Measurements from ENCODE around the gene MUSK.
"Not testable (repeated sequence)": the region's sequence is repeated elsewhere in the genome, so short reads cannot be mapped to it uniquely, and the experiment has no call there.

MUSK gene

DNA sequence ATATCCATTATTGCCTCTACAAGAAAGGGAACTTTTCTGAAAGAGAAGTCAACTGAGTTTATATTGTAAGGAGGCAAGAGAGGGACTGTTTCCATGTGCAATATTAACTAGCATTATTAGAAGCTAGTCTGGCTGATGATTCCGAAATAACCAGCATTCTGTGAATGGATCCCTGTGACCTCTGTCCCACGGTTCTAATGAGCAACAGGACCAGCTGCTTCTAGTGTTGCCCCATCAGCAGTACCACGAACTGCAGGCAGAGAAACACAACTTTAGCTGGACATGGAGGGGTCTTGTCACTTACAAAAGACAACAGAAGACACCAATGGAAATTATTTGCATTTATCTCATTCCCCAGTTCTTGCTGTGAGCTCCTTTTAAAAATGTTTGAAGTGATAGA is 95.4 kb downstream of the MUSK start:
- DNase-seq = no peak

DNA sequence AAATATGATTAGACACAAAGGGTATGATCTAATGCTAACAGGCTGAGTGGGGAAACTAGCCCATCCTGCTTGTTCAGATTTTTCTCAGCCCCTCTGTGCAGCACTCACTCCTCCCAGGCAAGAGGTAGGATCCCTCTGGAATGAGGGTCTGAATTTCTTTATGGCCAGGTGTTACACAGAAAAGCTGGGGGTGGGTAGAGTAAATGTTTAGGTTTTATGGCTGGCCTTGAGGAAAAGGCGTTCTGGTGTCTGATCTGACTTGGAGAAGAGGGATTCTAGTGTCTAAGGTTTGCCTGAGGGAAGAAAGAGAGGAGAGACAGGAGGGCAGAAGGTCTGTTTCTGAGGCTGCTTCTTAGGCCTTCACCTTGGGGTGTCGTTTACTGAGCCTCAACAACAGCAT is 97.3 kb downstream of the MUSK start:
- DNase-seq = no peak

DNA sequence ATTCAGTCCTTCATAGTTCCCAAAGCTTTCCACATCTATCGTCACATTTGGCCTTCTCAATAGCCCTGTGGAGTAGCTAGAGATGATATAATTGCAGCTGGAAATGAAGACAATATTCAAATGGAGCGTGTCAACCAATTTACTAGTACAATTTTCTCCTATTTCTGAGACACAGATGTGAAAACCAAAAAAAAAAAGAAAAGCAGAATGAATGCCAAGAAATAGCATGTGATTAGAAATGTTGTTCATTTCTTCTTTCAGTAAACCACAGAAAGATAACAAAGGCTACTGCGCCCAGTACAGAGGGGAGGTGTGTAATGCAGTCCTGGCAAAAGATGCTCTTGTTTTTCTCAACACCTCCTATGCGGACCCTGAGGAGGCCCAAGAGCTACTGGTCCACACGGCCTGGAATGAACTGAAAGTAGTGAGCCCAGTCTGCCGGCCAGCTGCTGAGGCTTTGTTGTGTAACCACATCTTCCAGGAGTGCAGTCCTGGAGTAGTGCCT is 99.0 kb downstream of the MUSK start:
- no peak for DNase-seq

DNA sequence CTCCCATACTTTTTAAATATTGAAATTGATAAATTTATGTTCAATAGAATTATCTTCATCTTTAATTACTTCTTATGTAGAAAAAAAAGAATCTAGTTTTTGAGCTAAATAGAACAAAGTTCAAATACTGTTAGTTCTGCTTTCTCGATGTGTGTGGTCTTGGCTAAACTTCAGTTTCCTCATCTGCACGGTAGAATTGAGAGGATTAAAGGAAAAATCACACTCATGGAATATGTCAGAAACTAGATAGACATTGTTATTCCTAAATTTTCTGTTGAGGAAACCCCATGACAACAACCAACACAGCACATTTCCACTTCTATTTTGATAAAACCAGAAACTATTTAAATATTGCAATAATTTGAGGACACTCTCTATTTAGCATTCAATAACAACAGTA is 100.3 kb downstream of the MUSK start:
- peak; percentile 24 to 30 for DNase-seq

DNA sequence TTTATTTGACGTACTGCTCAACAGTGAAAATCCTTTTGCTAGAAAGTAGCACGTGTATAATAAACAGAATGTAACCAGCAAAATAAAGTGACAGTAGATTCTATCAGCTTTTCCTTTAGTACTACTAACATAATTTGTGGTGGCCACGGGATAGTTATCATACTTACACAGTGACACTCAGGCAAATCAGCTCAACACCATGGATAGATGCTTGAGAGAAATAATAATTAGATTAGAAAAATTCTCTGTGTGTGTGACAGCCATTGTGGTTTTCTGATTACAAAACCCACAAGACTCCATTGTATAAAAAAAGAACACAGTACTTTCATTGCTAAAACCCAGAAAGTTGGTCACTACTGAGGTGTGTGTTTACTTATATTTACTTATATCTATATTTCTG is 101.1 kb downstream of the MUSK start:
- no peak for DNase-seq

DNA sequence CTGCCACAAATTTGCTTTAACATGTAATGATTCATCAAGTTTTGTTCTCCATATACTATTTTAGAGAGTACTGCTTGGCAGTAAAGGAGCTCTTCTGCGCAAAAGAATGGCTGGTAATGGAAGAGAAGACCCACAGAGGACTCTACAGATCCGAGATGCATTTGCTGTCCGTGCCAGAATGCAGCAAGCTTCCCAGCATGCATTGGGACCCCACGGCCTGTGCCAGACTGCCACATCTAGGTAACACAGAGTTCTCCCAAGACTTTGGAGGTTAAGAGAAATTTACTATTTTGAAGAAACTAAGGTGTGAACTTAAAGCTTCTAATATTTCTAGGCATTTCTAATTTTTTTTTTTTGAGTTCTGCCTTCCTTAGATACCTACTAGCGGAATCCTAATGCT is 107.1 kb downstream of the MUSK start:
- DNase-seq = no peak

DNA sequence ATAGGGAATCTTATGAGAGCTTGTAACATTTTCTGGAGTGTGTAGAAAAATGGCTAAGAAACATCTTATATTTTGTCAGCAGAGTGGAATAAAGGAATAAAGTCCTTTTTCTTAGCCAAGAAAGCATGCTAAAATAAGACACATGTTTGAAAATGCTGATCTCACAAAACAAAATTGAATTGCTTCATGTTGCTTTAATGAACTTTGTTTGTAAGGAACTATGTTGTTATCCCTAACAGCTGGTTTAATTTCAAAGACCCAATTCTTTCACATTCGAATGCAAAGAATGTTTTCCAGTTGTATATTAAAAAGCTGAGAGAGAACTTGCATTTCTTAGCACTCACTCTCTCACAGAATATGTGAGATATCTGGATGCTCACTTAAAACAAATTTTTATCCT is 107.6 kb downstream of the MUSK start:
- DNase-seq = no peak

- peak; percentile 36 to 42 for DNase-seq
These were observed 108.7 kb downstream of the MUSK start for GRCh38 chr9:110777196-110777875.

DNA sequence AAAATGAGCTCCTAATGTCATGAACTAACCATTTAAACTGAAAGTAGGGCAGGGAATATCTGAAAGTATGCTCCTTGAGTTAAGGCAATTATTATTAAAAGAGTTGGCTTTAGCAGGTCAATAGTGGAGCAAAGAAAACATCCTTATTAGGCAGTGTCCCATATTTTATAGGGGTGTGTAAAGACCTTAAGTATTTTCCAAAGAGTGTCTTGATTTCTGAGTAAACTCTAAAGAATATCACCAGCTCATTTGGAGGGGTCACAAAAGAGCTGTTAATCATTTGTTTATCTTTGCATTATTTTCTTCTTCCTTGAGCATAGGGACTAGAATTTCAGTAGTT is 109.3 kb downstream of the MUSK start:
- DNase-seq = no peak

- DNase-seq = no peak
These were observed 114.1 kb downstream of the MUSK start for GRCh38 chr9:110782701-110783100.

- no peak for DNase-seq
These were observed 115.7 kb downstream of the MUSK start for GRCh38 chr9:110784309-110784708.

- DNase-seq = no peak
These were observed 116.6 kb downstream of the MUSK start for GRCh38 chr9:110785166-110785565.

GRCh38 chr9:110788396-110788795 is 119.8 kb downstream of the MUSK start:
- not testable (repeated sequence) for DNase-seq

DNA sequence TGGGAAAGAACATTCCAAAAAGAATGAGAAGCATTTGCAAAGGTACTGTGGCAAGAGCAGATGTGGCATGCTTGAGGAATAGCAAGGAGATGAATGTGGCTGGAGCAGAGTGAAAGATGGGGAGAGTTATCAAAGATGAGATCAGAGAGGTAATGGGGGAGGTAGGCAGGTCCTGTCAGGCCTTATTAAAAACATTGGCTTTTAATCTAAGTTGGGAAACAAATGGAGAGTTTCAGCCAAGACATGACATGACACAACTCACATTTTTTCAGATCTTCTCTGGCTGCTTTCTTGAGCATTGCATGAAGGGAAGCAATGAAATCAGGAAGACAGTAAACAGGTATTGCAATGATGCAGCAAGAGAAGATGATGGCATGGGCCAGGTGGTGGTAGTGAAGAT is 120.3 kb downstream of the MUSK start:
- no peak for DNase-seq

DNA sequence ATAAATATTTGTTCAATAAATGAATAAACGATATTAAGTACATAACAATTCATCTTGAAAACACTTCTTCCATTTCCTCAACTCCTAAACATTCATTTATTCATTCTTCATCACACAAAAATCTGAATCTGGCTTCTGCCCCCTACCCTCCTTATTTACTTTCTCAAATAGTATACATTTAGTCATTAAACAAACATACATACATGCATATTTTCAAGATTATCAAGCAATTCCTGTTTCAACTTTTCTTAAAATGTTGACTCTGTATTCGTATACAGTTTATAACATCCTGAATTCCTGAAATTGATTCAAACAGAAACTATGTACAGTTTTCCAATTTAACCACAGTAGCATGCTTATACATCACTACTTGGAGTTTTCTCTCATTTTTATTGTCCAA is 129.0 kb downstream of the MUSK start:
- DNase-seq = no peak

- no peak for DNase-seq
These were observed 130.8 kb downstream of the MUSK start for GRCh38 chr9:110799396-110799795.

GRCh38 chr9:110801426-110801825 is 132.8 kb downstream of the MUSK start:
- peak in 1 of 2 experiments; percentile 14 for DNase-seq

DNA sequence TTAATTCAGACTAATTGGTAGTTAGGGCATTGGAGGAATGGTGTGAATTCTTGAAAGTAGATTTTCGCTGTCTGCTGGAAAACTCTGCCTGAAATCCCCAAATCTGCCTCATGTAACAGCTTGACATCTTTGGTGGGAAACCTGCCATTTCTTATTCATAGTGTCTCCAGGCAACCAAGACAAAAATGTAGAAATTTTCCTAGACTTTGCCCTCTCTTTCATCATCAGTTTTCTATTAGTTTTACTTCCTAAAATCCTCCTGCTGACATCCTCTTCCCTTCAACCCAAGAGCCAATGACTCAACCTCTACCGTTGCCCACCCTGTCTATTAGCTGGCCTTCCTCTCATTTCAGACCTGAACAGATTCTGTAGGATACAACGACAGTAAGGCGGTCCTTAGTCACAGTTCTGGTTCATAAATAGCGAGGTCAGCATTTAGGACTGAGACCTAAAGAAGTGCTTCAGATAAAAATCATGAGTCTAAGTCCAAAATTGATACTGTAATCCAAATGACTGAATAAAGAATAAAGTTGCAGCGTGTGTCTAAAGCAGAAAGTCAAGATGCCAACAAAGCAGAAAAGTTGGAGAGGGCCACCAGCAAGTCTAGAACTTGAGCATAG is 133.9 kb downstream of the MUSK start:
- peak in 1 of 2 experiments; percentile 11 for DNase-seq

- DNase-seq = no peak
These were observed 139.5 kb downstream of the MUSK start for GRCh38 chr9:110807956-110808598.

GRCh38 chr9:110808599-110808980 is 140.0 kb downstream of the MUSK start:
- DNase-seq = no peak

DNA sequence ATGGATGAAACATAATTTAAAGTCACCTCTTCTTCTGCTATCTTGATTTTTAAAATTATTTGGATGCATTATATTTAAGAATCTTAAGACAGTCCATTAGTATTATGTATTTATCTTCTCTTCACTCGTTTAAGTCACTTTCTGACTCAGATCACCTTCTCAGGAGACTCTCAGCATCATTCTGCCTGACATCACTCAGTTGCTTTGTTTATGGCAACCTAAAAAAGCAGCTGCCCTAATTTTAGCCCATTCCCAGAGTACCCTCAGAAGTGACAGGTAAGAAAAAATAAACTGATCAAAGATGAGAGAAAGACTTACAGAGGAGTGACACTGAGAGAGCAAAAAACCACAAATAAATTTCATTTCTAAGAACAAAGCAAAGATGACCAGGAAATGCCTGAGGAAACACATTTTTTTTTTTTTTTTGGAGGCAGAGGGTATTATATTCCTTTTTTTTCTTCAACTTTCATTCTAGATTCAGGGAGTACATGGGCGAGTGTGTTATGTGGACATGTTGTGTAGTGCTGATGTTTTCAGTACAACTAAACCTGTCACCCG is 140.5 kb downstream of the MUSK start:
- DNase-seq = no peak

DNA sequence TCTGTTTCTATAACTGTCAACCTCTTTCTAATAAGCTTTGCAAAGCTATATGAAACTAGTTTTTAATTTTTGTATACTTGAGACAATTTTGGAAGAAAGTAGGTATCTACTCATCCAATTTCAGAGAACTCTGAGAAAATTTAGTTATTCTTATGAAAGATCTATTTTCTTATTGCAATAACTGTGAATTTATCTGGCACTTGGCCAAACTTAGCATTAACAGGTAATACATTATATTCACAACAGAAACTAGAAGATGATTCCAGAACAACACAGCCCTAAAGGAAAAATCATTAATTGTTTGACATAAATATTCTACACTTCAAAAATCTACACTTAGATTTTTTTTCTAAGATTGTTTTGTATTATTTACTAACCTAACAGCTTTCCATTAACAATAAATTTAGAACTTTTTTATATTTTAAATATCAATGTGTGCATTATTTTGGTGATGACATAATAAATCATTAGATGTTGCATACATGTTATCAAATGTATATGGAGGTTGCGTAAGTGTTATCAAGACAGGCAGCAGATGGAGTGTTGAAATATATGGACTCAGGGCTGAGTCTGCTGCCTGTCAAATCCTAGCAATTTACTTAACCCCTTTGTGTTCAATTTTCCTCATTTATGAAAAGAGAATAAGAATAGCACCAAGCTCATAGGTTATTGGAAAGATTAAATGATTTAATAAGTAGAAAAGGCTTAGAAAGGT is 141.8 kb downstream of the MUSK start:
- DNase-seq = no peak

- no peak for DNase-seq
These were observed 144.3 kb downstream of the MUSK start for GRCh38 chr9:110812886-110813285.

All from Kasumi-1 (cell line).